HG03565 (cell line): Measurements from ENCODE around the gene FBXO47.

Source experiments
- ATAC-seq: cut with Tn5 transposase; IDR thresholded peaks from one replicate; pipeline ENCODE4 v1.9.1; 2021; ENCODE audit warnings: mild to moderate bottlenecking, moderate library complexity; ENCODE audit not compliant: unreplicated experiment

The FBXO47 gene

DNA sequence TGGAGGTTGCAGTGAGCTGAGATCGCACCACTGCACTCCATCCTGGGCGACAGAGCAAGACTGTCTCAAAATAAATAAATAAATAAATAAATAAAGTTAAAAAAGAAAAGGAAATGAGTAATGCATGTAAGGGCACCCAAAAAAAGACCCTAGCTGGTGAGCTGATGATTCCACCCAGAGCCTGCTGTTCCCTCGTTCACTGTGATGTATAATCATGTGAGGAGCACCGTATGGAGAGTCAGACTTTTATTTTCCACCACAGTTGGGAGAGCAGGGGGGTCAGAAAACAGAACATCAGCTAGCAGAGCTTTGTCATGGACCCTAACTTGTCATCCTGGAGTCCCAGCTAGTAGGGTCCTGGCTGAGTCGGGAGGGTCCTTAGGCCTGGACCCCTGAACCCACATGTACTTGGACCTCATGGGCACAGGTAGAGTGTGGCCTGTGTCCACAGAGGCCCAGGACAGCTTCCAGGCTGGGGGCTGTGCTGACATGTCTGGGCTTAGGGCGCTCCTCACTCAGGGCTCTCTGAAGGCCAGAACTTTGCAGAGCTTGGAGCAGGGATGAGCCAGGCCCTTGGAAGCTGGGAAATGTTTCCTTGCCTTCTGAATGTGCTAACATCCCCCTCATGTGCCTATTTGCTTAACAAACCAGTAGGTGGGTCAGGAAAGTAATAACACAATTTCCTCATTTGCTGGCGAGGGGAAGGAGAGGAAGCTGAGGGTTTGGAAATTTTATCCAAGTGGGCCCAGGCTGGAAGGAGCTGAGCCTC, 60.6 kb downstream of the FBXO47 start:
- ATAC-seq, result no peak

DNA sequence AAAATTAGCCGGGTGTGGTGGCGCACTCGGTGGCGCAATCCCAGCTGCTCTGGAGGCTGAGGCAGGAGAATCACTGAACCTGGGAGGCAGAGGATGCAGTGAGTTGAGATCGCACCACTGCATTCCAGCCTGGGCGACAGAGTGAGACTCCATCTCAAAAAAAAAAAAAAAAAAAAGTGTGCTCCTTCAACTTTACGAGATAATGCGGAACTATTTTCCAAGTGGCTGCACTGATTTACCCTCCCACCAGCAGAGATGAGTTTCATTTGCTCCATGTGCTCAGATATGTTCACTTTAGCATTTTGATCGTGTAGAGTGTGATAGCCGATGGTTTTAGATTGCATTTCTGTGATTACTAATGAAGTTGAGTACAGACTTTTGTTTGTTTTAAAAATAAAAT, 61.8 kb downstream of the FBXO47 start:
- ATAC-seq, result no peak

DNA sequence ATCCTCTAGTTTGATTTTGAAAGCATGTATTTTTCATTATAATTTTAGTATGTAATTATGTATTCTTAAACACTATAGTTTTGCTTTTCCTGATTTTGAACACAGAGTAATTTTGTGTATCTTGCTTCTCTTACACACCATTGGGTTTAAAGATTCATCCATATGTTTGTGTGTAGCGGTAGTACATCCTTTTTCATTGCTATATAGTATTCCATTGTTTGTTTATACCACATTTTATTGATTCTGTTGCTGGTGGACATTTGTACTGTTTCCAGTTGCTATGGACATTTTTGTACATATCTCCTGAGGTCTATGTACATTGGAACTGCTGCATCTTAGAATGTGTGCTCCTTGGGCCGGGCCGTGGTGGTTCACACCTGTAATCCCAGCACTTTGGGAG, 62.3 kb downstream of the FBXO47 start:
- no peak for ATAC-seq

DNA sequence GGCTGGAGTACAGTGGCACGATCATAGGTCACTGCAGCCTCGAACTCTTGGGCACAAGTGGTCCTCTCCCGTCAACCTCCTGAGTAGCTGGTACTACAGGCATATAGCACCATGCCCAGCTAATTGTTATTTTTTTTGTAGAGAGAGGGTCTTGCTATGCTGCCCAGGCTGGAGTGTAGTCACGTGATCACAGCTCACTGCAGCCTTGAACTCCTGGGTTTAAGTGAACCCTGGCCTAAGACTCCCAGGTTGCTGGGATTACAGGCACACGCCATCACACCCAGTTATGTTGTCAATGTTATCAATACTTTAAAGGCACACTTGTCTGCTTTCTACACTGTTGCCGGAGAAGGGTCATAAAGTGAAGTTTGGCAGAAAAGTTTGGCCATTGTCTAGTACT, 63.8 kb downstream of the FBXO47 start:
- no peak for ATAC-seq

DNA sequence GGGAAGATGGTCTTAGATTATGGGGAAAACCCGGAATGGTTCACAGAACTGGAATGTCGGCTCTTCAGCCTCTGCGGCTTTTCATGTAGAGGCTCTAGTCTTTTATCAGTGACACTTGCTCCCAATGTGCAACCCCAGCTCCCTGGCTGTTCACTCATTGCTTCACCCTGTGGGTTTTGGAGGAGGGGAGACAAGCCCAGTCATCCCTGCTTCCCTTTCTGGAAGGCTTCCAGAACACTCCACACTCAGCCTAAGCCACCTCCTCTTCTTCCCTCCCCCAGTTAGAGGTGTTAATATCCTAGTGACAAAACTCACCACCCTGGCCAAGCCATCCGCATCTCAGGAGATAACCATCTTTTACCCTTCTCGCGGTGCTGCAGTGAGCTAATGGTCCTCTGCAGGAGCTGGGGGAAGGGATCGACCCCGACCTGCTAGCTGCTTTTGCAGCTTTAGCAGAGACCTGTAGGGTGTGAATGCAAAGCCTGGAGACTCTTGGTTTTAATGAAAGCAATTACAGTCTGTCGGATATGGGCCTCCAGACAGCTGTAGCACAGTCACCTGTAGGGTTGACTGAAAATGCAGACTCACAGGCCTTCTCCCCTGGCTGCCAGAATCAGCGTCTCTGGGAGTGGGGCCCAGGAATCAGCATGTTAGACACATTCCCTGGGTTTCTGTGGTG, 66.1 kb downstream of the FBXO47 start:
- ATAC-seq, result no peak

DNA sequence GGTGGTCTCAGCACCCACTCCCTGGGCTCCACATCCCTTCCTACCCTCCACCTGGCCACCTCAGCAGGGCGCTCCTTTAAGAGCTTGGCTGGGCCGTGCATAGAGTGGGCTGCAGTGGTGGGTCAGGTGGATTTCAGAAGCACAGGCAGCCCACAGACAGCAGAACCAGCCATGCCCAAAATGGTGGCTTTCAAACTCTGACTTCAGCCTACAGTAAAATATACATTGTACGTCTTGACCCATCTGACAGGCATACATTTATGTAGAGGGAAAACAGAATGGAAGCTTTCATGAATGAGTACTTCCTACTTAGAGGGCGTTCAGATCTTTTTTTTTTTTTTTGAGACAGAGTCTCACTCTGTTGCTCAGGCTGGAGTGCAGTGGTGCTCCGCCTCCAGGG, 67.8 kb downstream of the FBXO47 start:
- ATAC-seq, result no peak

DNA sequence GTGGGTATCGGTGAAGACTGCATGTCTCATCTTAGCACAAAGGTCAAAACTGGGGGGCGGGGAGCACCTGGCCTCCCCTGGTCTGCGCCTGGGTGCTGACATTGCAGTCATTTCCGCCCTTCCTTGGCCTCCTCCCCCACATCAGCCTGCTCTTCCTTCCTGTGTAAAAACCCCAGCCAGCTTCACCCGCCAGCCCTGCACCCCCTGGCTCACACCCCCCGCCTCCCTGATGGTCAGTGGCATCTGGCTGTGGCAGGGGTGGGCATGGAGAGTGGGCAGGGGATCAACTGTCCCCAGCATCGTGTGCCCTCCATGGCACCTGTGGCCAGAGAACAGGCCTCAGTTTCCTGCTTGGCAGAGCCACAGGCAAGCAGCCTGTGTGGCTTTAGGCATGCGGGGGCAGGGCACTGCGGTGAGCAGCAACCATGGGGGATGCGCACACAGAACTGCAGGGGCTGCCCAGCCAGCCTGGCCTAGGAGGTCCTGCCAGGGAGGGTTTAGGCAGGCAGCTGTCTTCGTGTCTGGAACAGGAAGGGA, 68.3 kb downstream of the FBXO47 start:
- ATAC-seq, result peak; percentile 72

DNA sequence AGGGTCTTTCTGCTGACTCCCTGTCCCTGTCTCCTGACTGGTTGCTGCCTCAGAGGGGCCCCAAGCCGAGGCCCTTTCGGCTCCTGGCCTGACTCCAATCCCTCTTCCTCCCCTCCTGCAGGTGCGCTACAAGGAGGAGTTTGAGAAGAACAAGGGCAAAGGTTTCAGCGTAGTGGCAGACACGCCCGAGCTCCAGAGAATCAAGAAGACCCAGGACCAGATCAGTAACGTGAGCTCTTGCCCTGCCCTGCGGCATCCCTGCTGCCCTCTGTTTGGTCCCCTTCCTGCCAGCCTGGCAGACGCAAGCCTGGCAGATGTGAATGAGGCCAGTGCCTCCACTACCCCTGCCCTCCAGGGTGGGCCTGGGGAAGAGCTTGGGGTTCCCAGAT, 68.9 kb downstream of the FBXO47 start:
- ATAC-seq, result peak; percentile 7

DNA sequence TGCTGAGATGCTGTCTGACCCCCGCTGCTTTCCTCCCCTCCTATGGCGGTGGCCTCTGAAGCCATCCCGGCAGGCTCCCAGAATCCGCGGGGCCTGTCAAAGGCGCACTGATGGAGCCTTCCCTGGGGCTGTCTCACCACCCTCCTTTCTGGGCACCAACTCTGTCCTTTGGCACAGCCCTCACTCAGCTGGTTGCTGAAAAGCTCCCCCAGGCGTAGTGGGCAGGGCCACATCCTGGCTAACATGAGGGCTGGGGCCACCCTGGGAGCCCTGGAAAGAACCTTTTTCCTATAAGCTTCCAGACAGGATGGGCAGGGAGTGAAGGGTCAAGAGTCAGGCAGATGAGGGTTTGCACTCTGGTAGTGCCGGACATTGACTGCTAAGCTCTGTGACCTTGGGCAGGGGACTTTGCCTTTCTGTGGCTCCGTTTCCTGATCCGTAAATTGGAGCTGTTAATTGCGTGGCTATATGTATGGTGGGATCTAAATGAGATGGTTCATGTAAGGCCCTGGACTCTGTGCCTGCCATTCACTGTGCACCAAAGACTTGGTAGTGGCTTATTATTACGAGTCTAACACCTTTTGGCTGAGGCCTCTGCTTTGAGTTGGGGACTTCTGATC, 69.4 kb downstream of the FBXO47 start:
- no peak for ATAC-seq

DNA sequence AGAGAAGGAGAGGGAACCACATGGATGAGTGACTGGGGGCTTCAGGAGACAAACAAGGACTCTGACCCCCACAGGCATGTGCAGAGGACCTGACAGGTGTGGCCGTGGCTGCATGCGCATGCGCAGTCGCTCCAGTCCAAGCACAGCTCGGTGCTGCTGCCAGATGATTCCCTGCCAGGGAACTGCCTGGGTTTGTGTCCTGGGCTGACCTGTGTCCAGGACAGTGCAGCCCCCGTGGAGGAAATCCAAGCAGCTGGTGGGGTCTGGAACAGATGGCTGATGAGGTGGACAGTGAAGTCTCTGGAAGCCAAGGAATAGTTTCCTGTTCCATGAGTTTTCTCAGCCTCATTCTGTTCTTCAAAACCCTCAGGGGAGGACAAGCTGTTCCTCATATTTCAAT, 70.0 kb downstream of the FBXO47 start:
- no peak for ATAC-seq

DNA sequence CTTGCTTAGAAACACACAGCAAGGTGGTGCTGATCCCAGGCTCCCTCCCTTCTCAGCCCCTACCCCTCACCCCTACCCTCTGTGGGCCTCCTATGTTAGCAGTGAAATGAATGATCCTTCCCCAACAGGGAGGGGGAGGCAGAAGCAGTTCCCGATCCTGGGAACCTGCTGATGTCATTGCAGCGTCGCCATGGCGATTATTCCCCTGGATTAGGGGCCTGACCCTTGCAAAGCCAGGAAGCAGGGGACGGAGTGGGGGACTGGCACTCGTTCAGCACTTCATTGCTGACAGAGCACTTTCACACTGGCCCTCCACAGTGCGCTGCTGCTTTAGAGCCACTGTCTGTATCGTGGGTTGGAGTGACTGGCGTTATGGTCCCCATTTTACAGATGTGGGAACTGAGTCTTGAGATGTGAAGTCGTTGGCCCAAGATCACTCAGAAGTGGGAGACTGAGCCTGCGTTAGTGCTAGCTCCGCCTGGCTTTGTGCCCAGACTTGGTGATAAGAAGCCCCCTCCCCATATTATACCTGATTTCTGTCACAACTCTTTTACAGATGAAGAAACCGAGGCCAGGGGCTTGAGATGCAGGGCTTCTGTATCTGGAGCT, 70.8 kb downstream of the FBXO47 start:
- ATAC-seq, result no peak

DNA sequence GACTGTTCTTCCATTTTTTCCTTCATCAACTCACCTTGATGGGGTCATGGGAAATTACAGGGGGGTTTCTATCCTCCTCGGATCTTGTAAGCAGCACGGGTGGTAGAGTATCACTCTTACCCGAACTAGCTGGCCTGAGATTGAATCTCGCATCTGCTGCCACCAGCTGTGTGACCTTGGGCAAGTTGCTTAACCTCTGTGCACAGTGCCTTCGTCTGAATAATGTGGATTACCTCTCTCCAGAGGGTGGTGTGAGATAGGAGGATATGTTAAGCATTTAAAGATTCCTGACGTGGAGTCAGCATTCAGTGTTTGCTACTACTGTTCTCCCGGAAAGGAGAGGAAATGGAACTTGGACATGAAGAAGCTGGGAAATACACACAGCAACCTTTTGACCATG, 72.9 kb downstream of the FBXO47 start:
- ATAC-seq, result no peak

DNA sequence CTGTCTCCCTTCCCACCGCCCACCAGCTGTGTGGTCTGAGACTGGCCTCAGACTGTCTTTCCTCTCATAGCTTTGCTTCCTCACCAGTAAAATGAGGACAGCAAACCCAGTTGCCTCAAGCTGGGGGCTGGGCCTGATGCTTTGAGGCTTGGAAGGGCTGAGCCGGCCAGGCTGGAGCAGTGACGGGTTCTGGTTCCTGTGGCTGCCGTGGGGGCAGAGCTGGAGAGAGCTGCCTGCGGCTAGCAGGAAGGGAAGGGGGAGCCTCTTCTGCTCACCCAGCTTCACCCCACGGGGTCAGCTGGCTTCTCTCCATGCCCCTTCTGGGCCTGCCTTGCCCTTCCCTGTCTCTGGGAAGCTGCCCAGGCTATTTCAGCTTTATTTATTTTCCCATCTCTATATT, 73.6 kb downstream of the FBXO47 start:
- no peak for ATAC-seq

DNA sequence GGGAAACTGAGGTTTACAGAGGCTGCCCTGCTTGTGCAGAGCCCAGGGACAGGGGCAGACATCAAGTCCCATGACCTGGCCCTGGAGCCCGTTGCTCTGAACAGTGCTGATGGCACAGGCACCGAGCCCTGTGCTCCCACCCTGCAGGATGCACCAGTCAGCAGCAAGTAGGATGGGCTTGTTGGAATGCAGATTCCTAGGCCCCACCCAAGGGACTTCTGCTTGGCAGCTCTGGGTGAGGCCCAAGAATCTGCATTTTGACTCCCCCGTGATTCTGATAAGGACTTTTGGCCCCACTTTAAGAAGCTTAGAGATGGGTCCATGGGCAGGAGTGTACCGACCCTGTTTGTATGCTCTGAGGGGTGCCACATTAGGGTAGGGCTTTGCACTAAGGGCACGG, 74.1 kb downstream of the FBXO47 start:
- ATAC-seq, result no peak

DNA sequence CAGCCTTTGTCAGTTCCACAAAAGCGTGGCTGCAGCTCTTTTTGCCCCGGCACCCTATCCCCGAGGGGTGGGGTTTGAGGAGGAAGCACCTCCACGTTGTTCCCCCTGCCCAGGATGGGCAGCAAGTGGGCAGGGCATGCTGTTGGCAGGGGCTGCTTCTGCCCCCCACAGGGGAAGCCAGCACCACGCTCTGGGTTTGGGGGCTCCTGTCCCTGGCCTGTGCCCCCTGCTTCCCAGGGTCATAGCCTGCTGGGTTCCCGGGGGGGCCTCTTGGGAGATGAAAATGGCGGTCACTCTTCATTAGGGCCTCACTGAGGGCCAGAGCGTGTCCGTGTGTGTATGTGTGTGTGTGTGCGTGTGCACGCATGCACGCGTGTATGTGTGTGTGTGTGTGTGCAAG, 74.6 kb downstream of the FBXO47 start:
- no peak for ATAC-seq

DNA sequence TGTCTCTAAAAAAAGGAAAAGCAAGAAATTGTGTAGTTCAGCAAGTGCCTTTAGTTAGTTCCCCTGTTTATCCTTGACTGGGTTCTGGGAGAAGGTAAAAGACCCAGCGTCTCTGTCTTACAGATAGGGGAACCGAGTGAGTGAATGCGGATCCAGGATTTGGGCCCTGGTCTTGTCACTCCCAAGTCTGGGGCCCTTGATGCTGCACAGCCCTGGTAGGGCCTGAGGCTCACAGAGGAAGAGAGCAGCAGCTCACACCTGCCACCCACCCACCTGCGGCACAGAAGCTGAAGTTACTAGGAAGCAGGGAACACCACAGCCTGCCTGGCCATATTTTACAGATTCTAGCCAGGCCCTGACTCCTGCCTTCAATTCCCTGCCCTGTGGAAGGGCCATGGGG, 75.1 kb downstream of the FBXO47 start:
- no peak for ATAC-seq

DNA sequence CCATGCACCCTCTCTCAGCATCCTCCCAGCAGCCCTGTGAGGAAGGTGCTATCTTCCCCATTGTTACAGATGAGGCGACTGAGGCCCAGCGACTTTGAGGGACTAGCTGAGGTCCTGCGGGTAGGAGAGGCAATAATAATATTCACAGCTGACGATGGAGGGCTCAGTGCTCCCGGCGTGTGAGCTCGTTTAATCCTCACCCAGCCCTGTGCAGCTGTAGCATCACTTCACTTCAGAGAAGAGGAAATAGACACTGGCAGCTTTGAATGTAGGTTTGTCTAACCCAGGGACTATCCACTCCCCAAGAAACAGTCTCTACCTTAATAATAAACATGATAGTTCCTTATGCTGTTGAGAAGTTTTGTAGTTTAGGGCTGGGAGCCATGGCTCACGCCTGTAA, 75.8 kb downstream of the FBXO47 start:
- ATAC-seq, result no peak

DNA sequence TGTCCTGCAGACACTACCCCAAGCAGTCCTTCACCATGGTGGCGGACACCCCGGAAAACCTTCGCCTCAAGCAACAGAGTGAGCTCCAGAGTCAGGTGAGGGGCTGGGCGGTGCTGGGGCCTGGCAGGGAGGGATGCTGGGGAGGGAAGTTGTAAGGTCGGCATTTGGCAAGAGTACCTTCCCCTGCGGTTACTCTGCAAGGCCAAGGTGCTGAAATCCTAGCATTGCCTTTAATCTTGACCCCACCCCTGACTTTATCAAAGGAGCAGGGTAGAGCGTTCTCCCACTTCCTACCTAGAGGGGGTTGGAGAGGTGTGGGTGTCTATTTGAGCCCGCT, 76.8 kb downstream of the FBXO47 start:
- no peak for ATAC-seq

DNA sequence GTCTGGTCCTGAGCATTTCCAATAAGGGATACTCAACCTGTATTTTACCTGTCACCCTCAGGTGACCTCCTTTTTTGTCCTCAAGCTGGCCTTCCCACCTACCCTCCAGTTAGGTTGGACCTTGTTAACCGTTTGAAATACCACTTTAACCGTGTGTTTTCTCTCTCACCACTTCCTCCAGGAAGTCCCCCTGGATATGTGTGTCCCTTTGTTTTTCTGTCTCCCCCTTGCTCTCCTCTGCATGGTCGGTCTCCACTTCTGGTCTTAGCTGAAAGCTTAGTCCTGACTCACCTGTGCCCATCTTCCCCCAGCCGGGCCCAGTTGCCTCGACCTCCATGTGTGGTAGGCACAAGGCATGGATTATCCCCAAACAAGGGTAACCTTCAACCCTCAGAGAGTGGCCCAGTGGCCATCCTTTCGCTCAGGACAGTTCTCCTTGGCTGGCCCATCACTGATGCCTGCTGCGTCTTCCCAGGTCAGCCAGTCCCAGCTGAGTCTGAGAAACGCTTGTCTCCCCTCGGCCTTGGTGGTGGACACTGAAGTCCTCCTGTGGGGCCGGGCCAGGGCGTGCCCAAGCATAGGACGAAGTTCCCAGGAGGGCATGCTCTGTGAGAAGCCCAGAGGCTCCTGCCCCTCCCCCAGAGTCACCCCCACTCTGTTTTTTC, 77.3 kb downstream of the FBXO47 start:
- ATAC-seq, result no peak

DNA sequence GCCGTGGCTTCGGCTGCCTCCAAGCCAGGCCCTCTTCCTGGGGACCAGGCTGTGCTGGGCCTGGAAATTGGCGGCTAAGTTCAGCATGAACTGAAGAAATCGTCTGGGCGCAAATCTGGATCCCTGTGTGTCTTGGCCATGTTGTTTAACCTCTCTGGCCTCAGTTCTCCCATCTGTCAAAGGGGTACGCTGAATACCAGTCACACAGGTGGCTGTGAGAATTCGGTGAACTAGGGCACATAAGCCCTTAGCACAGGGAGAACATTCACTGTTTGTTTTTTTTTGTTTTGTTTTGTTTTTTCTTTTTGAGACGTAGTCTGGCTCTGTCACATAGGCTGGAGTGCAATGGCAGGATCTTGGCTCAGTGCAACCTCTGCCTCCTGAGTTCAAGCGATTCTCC, 78.4 kb downstream of the FBXO47 start:
- ATAC-seq, result no peak

DNA sequence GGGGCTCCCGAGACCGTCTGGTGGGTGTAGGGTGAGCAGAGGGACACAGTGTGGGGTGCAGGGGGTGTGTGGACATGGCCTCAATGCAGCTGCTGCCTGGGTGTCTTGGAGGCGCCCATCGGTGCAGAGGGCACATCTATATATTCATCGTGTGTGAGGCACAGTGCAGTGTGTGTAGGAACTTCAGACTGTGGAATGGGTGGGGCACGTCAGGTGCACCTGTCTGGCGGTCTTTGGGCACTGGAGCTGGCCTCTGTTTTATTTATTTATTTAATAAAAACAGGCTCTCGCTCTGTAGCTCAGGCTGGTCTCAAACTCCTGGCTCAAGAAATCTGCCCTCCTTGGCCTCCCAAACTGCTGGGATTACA, 80.6 kb downstream of the FBXO47 start:
- ATAC-seq, result no peak
